PC-3 (cell line): ENCODE measurements around the gene HS2ST1. TPM values are rescaled to one million over a fixed set of nuclear protein-coding genes. Genes with fewer than 3 reads are reported as not detected.

ENCODE experiments used
- ATAC-seq: fragments of 200-7000 bp; cut with Tn5 transposase; 2 replicates; pipeline ENCODE4 v1.9.1; 2020; ENCODE audit warnings: mild to moderate bottlenecking, moderate library complexity
- BruUV-seq: library from RNA; stranded (reverse); fragments of 400-500 nt; replicated peaks from 2 replicates; lab custom pipeline; 2021; lab: Mats Ljungman, UMichigan
- CTCF ChIA-PET: fragments of 300-600 bp; sonication (Branson Sonifier 250); formaldehyde crosslinking; loops from one replicate; lab custom pipeline; 2022; ENCODE audit warnings: antibody characterized with exemption; lab: Charles Lee
- POLR2A ChIA-PET: fragments of 300-600 bp; sonication (Branson Sonifier 250); formaldehyde crosslinking; loops from one replicate; lab custom pipeline; 2022; ENCODE audit warnings: antibody characterized with exemption; ENCODE audit not compliant: unreplicated experiment; lab: Charles Lee
- DNase-seq: peaks from one replicate; pipeline ENCODE4 v3.0.0-alpha.2; 2015
- H2AFZ ChIP-seq: fragments of 300-600 bp; sonication (generic); 2 replicates; pipeline ENCODE4 v1.6.0; 2016; ENCODE audit warnings: antibody characterized with exemption, low read length
- H3F3A ChIP-seq: fragments of 300-600 bp; sonication (generic); one replicate; pipeline ENCODE4 v1.6.0; 2017; ENCODE audit warnings: antibody characterized with exemption, low read length, control low read depth, mild to moderate bottlenecking; ENCODE audit not compliant: unreplicated experiment
- H3K27ac ChIP-seq: fragments of 300-600 bp; sonication (generic); 2 replicates; pipeline ENCODE4 v1.5.1; 2016; ENCODE audit warnings: mild to moderate bottlenecking, low read length
- H3K27me3 ChIP-seq: fragments of 300-600 bp; sonication (generic); 2 replicates; pipeline ENCODE4 v1.6.1; 2016; ENCODE audit warnings: low read length, mixed read lengths
- H3K36me3 ChIP-seq: fragments of 300-600 bp; sonication (generic); 2 replicates; pipeline ENCODE4 v1.6.1; 2016; ENCODE audit warnings: low read depth, mixed run types, low read length, mixed read lengths
- H3K4me1 ChIP-seq: fragments of 300-600 bp; sonication (generic); 2 replicates; pipeline ENCODE4 v1.5.1; 2016; ENCODE audit warnings: low read length; ENCODE audit not compliant: insufficient read depth
- H3K4me2 ChIP-seq: fragments of 300-600 bp; sonication (generic); 2 replicates; pipeline ENCODE4 v1.6.0; 2016; ENCODE audit warnings: low read length
- H3K4me3 ChIP-seq: fragments of 300-600 bp; sonication (generic); 2 replicates; pipeline ENCODE4 v1.5.1; 2016; ENCODE audit warnings: mild to moderate bottlenecking, low read length, mixed read lengths
- H3K79me2 ChIP-seq: fragments of 300-600 bp; sonication (generic); 2 replicates; pipeline ENCODE4 v1.6.1; 2017; ENCODE audit warnings: low read length, mixed read lengths
- H3K9ac ChIP-seq: fragments of 300-600 bp; sonication (generic); 2 replicates; pipeline ENCODE4 v1.6.0; 2016; ENCODE audit warnings: mild to moderate bottlenecking, low read length
- H3K9me2 ChIP-seq: fragments of 300-600 bp; sonication (generic); replicated peaks from 2 replicates; pipeline ENCODE4 v1.6.1; 2016; ENCODE audit warnings: mixed run types, low read length, mixed read lengths
- H3K9me3 ChIP-seq: fragments of 300-600 bp; sonication (generic); 2 replicates; pipeline ENCODE4 v1.6.1; 2016; ENCODE audit warnings: low read length, mixed read lengths
- H4K20me1 ChIP-seq: fragments of 300-600 bp; sonication (generic); 2 replicates; pipeline ENCODE4 v1.6.1; 2016; ENCODE audit warnings: low read length, mixed read lengths
- CTCF ChIP-seq: fragments of 300-600 bp; sonication (generic); conservative IDR thresholded peaks from 2 replicates; pipeline ENCODE4 v1.5.1; 2017; ENCODE audit warnings: antibody characterized with exemption, low read depth, mild to moderate bottlenecking, low read length
- EZH2 ChIP-seq: fragments of 300-600 bp; sonication (generic); IDR thresholded peaks from one replicate; pipeline ENCODE4 v1.6.1; 2017; ENCODE audit warnings: antibody characterized with exemption, mild to moderate bottlenecking, low read length; ENCODE audit not compliant: unreplicated experiment
- EZH2phosphoT487 ChIP-seq: fragments of 300-600 bp; sonication (generic); IDR thresholded peaks from 2 replicates; pipeline ENCODE4 v1.6.1; 2018; ENCODE audit warnings: mild to moderate bottlenecking, antibody characterized with exemption, low read length, borderline replicate concordance
- intact Hi-C: fragments of 100-400 bp; cut with micrococcal nuclease; formaldehyde crosslinking; loops from 2 replicates; pipeline ENCODE4 v1.9.0; 2023
- total RNA-seq: library from RNA; depleted of rRNA; stranded (reverse); fragments of >200 nt; gene quantifications from 2 replicates; pipeline ENCODE4 v1.2.3, GENCODE V29; 2014

The HS2ST1 gene
- total RNA-seq, 1 experiment from 2014 or later = 15.3 TPM

- Histone ChIP-seq H3K9me3 (no peaks in the 10 kb centered on the region), H3F3A (no peaks in the 10 kb centered on the region), H3K36me3 (no peaks in the 10 kb centered on the region), H4K20me1 (no peaks in the 10 kb centered on the region), H3K4me2 (no peak overlapping the region), H3K4me1 (peaks cover 41% of the 10 kb centered on the region), H3K27ac (no peak overlapping the region), H3K9me2 (no peaks in the 10 kb centered on the region), H3K79me2 (no peaks in the 10 kb centered on the region), H3K4me3 (no peak overlapping the region), H2AFZ (no peak overlapping the region), H3K9ac (no peak overlapping the region), H3K27me3 (no peaks in the 10 kb centered on the region)
- intact Hi-C loops = no loop called here
- DNase-seq (no peak), ATAC-seq (no peak)
- no TSS peak for BruUV-seq
- POLR2A ChIA-PET = no interaction called here
- TF ChIP-seq EZH2 = no peak
- TF ChIP-seq EZH2phosphoT487 = no peak
- no peak for TF ChIP-seq CTCF
- CTCF ChIA-PET = no interaction called here
These were observed 191.7 kb downstream of the HS2ST1 start for GRCh38 chr1:87106144-87106543.

- BruUV-seq = no TSS peak
- ATAC-seq = no peak
These were observed 192.4 kb downstream of the HS2ST1 start for GRCh38 chr1:87106867-87107266.

More at GRCh38 chr1:87106867-87107266, 192.4 kb downstream of the HS2ST1 start:
- POLR2A ChIA-PET = no interaction called here
- no peak overlapping the region for H3K9ac ChIP-seq
- no peak overlapping the region for H2AFZ ChIP-seq
- CTCF ChIA-PET = no interaction called here
- no peaks in the 10 kb centered on the region for H3K9me2 ChIP-seq
- H3K27ac ChIP-seq = no peak overlapping the region
- no peaks in the 10 kb centered on the region for H3F3A ChIP-seq
- H3K4me2 ChIP-seq = no peak overlapping the region
- intact Hi-C loops = no loop called here
- no peak overlapping the region for H3K4me3 ChIP-seq
- H3K9me3 ChIP-seq = no peaks in the 10 kb centered on the region
- H3K27me3 ChIP-seq = no peaks in the 10 kb centered on the region
- H3K4me1 ChIP-seq = peaks cover 41% of the 10 kb centered on the region
- H3K36me3 ChIP-seq = no peaks in the 10 kb centered on the region
- H3K79me2 ChIP-seq = no peaks in the 10 kb centered on the region
- H4K20me1 ChIP-seq = no peaks in the 10 kb centered on the region
- DNase-seq = no peak
- no peak for TF ChIP-seq EZH2phosphoT487
- no peak for TF ChIP-seq CTCF
- no peak for TF ChIP-seq EZH2
